ENCODE results near the gene FBF1. TPM values are rescaled to one million over a fixed set of nuclear protein-coding genes. Genes with fewer than 3 reads are reported as not detected.
A peak's percentile ranks its signal among the peaks of the same experiment; 100 is the strongest.
"Not testable (repeated sequence)": the region's sequence is repeated elsewhere in the genome, so short reads cannot be mapped to it uniquely, and the experiment has no call there.

The FBF1 gene
- polyA plus RNA-seq, 1 experiment = 2.5 TPM

DNA sequence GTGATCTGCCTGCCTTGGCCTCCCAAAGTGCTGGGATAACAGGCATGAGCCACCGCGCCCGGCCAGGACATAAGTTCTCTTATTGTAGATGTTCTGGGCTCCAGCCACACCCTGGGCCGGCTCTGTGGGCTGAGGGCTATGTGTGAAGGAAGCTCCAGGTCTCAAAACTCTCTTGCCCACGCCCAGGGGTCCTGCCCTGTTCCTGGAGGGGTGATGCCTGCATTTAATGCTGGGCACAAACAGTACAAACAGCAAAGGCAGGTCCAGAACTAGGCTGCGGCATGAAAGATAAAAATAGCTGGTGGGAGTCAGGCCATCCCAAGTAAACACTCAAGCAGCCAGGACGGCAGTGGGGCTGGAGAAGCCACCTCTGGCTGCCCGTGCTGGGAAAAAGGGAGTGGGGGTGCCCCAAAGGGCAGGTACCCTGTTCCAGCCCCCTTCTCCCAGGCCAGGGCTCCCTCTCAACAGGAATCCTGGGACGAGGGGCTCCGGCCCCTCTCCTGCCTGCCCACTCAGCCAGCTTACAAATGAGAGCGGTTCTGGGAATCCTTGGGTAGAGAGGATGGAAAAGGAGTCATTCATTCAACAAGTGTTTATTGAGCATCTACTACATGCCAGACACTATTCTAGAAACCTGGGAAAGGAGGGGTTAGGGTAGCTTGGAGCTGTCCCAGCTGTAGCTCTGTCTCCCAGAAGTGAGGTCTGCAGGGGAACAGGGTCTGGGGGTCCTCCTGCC lies 67.1 kb downstream of the FBF1 start:
- H3K27ac ChIP-seq (ENCODE audit: low read depth, low read length) = no peak overlapping the region
- H3K4me3 ChIP-seq (ENCODE audit: low read depth, low read length) = no peak overlapping the region
- TF ChIP-seq, protein P1, sequence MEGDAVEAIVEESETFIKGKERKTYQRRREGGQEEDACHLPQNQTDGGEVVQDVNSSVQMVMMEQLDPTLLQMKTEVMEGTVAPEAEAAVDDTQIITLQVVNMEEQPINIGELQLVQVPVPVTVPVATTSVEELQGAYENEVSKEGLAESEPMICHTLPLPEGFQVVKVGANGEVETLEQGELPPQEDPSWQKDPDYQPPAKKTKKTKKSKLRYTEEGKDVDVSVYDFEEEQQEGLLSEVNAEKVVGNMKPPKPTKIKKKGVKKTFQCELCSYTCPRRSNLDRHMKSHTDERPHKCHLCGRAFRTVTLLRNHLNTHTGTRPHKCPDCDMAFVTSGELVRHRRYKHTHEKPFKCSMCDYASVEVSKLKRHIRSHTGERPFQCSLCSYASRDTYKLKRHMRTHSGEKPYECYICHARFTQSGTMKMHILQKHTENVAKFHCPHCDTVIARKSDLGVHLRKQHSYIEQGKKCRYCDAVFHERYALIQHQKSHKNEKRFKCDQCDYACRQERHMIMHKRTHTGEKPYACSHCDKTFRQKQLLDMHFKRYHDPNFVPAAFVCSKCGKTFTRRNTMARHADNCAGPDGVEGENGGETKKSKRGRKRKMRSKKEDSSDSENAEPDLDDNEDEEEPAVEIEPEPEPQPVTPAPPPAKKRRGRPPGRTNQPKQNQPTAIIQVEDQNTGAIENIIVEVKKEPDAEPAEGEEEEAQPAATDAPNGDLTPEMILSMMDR (IDR thresholded peaks at IDR 0.05; ENCODE audit: low read depth, low read length) = no peak
- ChIA-PET POLR2A (interaction anchor here (0.8 to 1.3 kb wide), 2 partner anchors 9 to 94 kb away, joined by 5 to 7 read pairs; no protein-coding TSS in a partner anchor), CTCF (interaction anchor here (1.5 kb wide), 1 partner anchor 31 kb away, joined by 3 read pairs; the partner anchor contains the start of gene MRPL38)
- DNase-seq (ENCODE audit: low read depth, low spot score) = no peak
- H3K9me3 ChIP-seq (ENCODE audit: control insufficient read depth, insufficient read depth, low read length) = no peaks in the 10 kb centered on the region; the same call in 1 of the 2 replicates
- H3K27me3 ChIP-seq (ENCODE audit: control insufficient read depth, insufficient read depth, low read length) = no peaks in the 10 kb centered on the region

DNA sequence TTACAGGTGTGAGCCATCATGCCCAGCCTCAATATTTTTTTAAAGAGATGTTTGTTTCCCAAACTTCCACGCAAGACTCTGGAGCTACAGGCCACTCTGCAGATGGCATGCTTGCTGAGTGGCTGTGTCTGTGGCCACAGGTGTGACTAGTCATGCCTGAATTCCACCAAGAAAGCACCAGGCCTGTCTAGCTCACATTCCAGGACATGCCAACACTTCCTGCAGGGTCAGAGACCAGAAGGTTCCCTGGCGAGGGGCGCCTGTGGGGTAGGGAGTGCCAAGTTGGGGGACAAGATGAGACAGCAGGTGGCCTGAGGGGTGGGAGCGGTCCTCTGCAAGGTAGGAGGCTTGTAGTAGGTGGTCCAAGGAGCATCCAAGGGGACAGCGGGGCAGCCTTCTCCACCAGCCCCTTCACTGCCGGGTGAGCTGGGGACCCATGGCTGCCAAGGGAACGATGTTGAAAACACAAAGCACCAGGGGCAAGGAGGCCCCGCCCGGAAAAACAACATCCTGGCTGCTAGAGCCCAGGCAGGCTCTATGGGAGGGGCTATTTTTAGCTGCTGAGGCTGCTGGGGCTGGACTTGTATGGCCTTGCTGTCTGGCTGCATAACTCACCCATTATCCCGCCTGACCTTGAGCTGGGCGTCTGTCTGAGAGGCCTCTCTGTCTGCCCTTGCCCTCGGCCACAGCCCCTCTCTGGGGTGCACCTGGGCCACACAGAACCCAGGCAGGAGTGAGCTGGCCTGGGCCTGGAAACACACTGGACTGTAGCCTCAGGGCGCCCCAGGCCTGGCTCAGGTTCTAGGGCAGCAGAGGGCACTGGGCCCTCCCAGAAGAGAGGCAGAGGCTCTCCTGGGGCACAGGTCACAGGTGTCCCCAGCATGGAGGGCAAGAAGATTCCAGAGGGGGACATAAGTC lies 68.1 kb downstream of the FBF1 start:
- no peak overlapping the region for H3K4me3 ChIP-seq (ENCODE audit: low read depth, low read length)
- H3K27me3 ChIP-seq (ENCODE audit: control insufficient read depth, insufficient read depth, low read length) = no peaks in the 10 kb centered on the region
- H3K27ac ChIP-seq (ENCODE audit: low read depth, low read length) = peak overlapping the region; percentile 47
- CTCF ChIA-PET = interaction anchor here (1.1 to 1.7 kb wide), 3 partner anchors 11 to 90 kb away, joined by 3 to 4 read pairs (median 3); partner anchors contain the start of gene MRPL38
- no peaks in the 10 kb centered on the region; the same call in 1 of the 2 replicates for H3K9me3 ChIP-seq (ENCODE audit: control insufficient read depth, insufficient read depth, low read length)
- TF ChIP-seq, protein P1 (IDR thresholded peaks at IDR 0.05; ENCODE audit: low read depth, low read length) = no peak
- POLR2A ChIA-PET = interaction anchor here (0.5 to 1.4 kb wide), 4 partner anchors 8 to 100 kb away, joined by 3 to 7 read pairs (median 5); no protein-coding TSS in a partner anchor
- DNase-seq (ENCODE audit: low read depth, low spot score) = no peak

DNA sequence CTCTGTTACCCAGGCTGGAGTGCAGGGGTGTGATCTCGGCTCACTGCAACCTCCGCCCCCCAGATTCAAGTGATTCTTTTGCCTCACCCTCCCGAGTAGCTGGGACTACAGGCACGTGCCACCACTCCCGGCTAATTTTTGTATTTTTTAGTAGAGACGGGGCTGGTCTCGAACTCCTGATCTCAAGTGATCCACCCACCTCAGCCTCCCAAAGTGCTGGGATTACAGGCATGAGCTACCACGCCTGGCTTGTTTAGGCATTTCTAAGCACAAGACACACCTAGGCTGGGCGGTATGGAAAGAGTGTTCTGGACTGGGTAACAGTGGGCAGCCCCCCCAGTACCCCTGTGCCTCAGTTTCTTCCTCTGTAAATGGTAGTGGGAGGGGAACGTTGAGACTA lies 70.6 kb downstream of the FBF1 start:
- H3K9me3 ChIP-seq (ENCODE audit: control insufficient read depth, insufficient read depth, low read length); H3K27me3 ChIP-seq (ENCODE audit: control insufficient read depth, insufficient read depth, low read length); H3K27ac ChIP-seq (ENCODE audit: low read depth, low read length); DNase-seq (ENCODE audit: low read depth, low spot score): not testable (repeated sequence)
- POLR2A ChIA-PET = interaction anchor here (1.0 kb wide), 1 partner anchor 15 kb away, joined by 5 read pairs; the partner anchor contains the start of gene WBP2
- CTCF ChIA-PET = interaction anchor here (1.0 kb wide), 1 partner anchor 7 kb away, joined by 4 read pairs; no protein-coding TSS in a partner anchor
- peak overlapping the region; percentile 37 for H3K4me3 ChIP-seq (ENCODE audit: low read depth, low read length)

DNA sequence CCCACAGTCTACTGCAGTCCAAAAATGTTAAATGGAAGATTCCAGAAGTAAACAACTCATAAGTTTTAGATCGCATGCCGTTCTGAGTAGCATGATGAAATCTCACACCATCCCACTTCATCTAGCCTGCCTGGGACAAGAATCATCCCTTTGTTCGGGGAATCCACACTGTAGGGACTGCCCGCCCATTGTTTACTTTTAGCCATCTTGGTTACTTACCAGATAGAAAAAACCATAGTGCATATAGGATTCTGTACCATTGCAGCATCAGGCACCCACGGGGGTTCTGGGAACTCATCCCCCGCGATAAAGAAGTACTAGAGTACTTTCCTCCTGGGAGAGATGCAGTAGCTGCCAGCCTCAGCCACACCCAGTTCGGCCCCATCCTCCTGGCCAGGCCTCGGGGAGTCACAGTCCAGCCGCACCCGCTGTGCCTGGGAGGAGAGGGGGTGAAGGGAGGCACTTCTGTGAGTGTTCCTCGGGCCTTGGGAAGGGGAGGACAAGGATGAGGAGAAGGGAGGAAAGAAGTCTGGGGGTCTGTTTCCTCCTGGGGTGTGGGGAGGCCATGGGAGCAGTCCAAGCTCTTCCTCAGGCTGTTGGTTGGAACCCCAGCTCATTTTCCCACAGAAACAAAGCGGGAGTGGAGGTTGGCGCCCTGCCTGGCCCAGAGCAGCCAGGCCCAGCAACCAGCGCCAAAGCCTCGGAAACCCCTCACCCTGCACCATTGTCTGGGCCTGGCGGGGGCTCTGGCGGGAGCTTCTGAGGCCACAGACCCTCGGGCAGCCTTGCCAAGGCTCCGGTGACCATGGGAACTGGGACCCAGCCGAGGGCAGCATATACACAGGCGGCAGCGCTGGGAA lies 71.3 kb downstream of the FBF1 start:
- CTCF ChIA-PET = interaction anchor here (0.6 to 1.0 kb wide), 3 partner anchors 8 to 9 kb away, joined by 3 to 4 read pairs (median 3); partner anchors contain the start of gene TRIM47

DNA sequence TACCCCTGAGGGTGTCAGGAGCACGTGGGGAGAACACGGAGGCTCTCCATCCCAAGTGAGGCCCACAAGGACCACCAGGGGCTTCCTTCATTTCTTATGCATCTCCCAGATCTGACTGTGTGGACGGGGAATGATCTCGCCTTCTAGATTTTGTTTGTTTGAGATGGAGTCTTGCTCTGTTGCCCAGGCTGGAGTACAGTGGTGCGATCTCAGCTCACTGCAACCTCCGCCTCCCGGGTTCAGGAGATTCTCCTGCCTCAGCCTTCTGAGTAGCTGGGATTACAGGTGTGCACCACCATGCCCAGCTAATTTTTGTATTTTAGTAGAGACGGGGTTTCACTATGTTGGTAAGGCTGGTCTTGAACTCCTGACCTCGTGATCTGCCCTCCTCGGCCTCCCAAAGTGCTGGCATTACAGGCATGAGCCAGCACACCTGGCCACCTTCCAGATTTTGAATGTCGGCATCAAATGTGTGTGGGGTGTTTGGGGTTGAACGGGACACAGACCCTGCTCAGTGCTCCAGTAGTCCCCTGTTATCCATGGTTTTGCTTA lies 72.0 kb downstream of the FBF1 start:
- ChIA-PET POLR2A (interaction anchor here (2.0 kb wide), 1 partner anchor 89 kb away, joined by 7 read pairs; no protein-coding TSS in a partner anchor), CTCF (interaction anchor here (2.2 kb wide), 1 partner anchor 14 kb away, joined by 8 read pairs; the partner anchor contains the start of gene WBP2)
- not testable (repeated sequence) for DNase-seq (ENCODE audit: low read depth, low spot score); H3K4me3 ChIP-seq (ENCODE audit: low read depth, low read length); H3K9me3 ChIP-seq (ENCODE audit: control insufficient read depth, insufficient read depth, low read length); H3K27me3 ChIP-seq (ENCODE audit: control insufficient read depth, insufficient read depth, low read length)
- H3K27ac ChIP-seq (ENCODE audit: low read depth, low read length) = peak overlapping the region; percentile 91

More for the DNA sequence above, 71.3 kb downstream of the FBF1 start:
- POLR2A ChIA-PET = interaction anchor here (1.0 to 2.0 kb wide), 2 partner anchors 14 to 89 kb away, joined by 5 to 7 read pairs; partner anchors contain the start of gene WBP2
- DNase-seq (ENCODE audit: low read depth, low spot score) = no peak
- TF ChIP-seq, protein P1 (IDR thresholded peaks at IDR 0.05; ENCODE audit: low read depth, low read length) = no peak
- Histone ChIP-seq H3K27ac (ENCODE audit: low read depth, low read length) (peak overlapping the region; percentile 91), H3K9me3 (ENCODE audit: control insufficient read depth, insufficient read depth, low read length) (no peaks in the 10 kb centered on the region), H3K27me3 (ENCODE audit: control insufficient read depth, insufficient read depth, low read length) (no peaks in the 10 kb centered on the region), H3K4me3 (ENCODE audit: low read depth, low read length) (peak overlapping the region; percentile 37)

DNA sequence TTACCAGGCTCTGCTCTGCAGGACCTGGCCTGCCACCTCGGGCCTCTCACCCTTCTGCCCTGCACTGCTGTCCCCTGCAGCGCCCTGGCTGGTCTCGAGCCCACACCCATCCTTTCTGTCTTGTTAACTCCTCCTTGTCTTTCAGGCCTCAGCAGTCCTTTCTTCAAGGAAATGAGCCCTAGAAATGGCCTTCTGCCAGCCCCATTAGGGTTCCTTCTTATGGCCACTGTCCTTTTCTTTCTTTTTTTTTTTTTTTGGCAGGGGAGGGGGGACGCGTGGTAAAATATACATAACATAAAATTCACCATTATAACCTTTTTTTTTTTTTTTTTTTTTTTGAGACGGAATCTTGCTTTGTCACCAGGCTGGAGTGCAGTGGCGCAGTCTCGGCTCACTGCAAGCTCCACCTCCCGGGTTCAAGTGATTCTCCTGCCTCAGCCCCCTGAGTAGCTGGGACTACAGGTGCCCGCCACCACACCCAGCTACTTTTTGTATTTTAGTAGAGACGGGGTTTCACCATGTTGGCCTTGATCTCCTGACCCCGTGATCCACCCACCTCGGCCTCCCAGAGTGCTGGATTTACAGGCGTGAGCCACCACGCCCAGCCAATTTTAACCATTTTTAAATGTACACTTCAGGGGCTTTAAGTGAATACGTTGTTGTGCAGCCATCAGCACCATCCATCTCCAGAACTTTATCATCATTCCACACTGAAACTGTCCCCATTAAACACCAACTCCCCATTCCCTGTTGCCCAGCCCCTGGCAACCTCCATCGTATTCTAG lies 75.2 kb downstream of the FBF1 start:
- not testable (repeated sequence) for H3K9me3 ChIP-seq (ENCODE audit: control insufficient read depth, insufficient read depth, low read length); DNase-seq (ENCODE audit: low read depth, low spot score); H3K27me3 ChIP-seq (ENCODE audit: control insufficient read depth, insufficient read depth, low read length); H3K27ac ChIP-seq (ENCODE audit: low read depth, low read length); H3K4me3 ChIP-seq (ENCODE audit: low read depth, low read length)
- ChIA-PET POLR2A (interaction anchor here (1.3 to 1.6 kb wide), 2 partner anchors 8 to 86 kb away, joined by 7 to 10 read pairs; no protein-coding TSS in a partner anchor), CTCF (interaction anchor here (0.6 to 1.5 kb wide), 5 partner anchors 10 to 599 kb away, joined by 3 to 7 read pairs (median 3); partner anchors contain the start of gene WBP2)

DNA sequence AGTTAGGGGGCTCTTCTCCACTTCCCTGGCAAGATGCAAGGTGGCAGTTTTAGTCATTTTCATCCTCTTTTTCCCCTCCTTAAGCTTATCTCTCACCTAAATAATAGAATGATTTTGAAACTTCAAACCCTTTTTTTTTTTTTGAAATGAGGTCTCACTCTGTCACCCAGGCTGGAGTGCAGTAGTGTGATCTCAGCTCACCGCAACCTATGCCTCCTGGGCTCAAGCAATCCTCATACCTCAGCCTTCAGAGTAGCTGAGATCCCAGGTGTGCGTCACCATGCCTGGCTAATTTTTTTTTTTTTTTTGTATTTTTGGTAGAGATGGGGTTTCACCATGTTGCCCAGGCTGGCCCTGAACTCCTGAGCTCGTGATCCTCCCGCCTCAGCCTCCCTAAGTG lies 76.0 kb downstream of the FBF1 start:
- not testable (repeated sequence) for H3K9me3 ChIP-seq (ENCODE audit: control insufficient read depth, insufficient read depth, low read length); DNase-seq (ENCODE audit: low read depth, low spot score); H3K27me3 ChIP-seq (ENCODE audit: control insufficient read depth, insufficient read depth, low read length); H3K4me3 ChIP-seq (ENCODE audit: low read depth, low read length)
- CTCF ChIA-PET = interaction anchor here (0.6 to 1.5 kb wide), 6 partner anchors 10 to 599 kb away, joined by 3 to 7 read pairs (median 3); partner anchors contain the start of gene WBP2
- peak overlapping the region; percentile 25 for H3K27ac ChIP-seq (ENCODE audit: low read depth, low read length)
- POLR2A ChIA-PET = interaction anchor here (0.8 to 1.9 kb wide), 4 partner anchors 8 to 85 kb away, joined by 3 to 10 read pairs (median 8); partner anchors contain the start of genes TRIM65 and WBP2
